Natural killer cell treated with Interleukin-12 subunit alpha and Interleukin-12 subunit beta and Interleukin-15 and Interleukin-18, amount 100 ng/mL, for 72 hours (primary cell): ENCODE measurements around the gene CLEC18C. TPM values are rescaled to one million over a fixed set of nuclear protein-coding genes. Genes with fewer than 3 reads are reported as not detected.
A peak's percentile ranks its signal among the peaks of the same experiment; 100 is the strongest.
"Not testable (repeated sequence)": the region's sequence is repeated elsewhere in the genome, so short reads cannot be mapped to it uniquely, and the experiment has no call there.

Source experiments
- ATAC-seq, 2 donors: fragments of 150-1000 bp; cut with Tn5 transposase in 1 of 2; sonication (Bioruptor Pico), chemical (Tn5 transposase) in 1 of 2; 2 replicates each; pipeline ENCODE4 v1.10.0; 2021
- DNase-seq: peaks from one replicate; pipeline ENCODE4 v3.0.0; 2022; ENCODE audit warnings: low spot score
- H3K27ac Mint-ChIP-seq, 2 donors: 1 replicate in 1 of 2; 2 replicates in 1 of 2; pipeline ENCODE4 v1.8.0; 2022; ENCODE audit warnings: mixed read lengths in 2 of 2, mild to moderate bottlenecking in 1 of 2, moderate library complexity in 1 of 2
- H3K27me3 Mint-ChIP-seq, 2 donors: 1 replicate in 1 of 2; 2 replicates in 1 of 2; pipeline ENCODE4 v1.8.0; 2022; ENCODE audit warnings: mixed read lengths in 2 of 2
- H3K36me3 Mint-ChIP-seq: one replicate; pipeline ENCODE4 v1.8.0; 2022; ENCODE audit warnings: mixed read lengths
- H3K4me1 Mint-ChIP-seq, 2 donors: 1 replicate in 1 of 2; 2 replicates in 1 of 2; pipeline ENCODE4 v1.8.0; 2022; ENCODE audit warnings: low read depth in 2 of 2, mixed read lengths in 2 of 2, mild to moderate bottlenecking in 1 of 2
- H3K4me3 Mint-ChIP-seq: one replicate; pipeline ENCODE4 v1.8.0; 2022; ENCODE audit warnings: mixed read lengths
- H3K9me3 Mint-ChIP-seq: 2 replicates; pipeline ENCODE4 v1.8.0; 2022; ENCODE audit warnings: mixed read lengths
- total RNA-seq, 2 donors: library from RNA; stranded (reverse); gene quantifications; one replicate each; pipeline ENCODE4 v1.2.3, GENCODE V29; 2022

The CLEC18C gene
- 1 to 10 TPM in 1 of 2 donors, not detected in 1; 1.9 TPM for total RNA-seq

- not testable (repeated sequence) for H3K9me3 Mint-ChIP-seq
These were observed at the start of gene CLEC18C for GRCh38 chr16:70173212-70173837. TSS of gene CLEC18C (plus strand) at chr16:70173787. CDS start at chr16:70174279, 492 bp downstream.

GRCh38 chr16:70123822-70124221 is 49.8 kb upstream of the CLEC18C start:
- not testable (repeated sequence) for H3K4me3 Mint-ChIP-seq, ATAC-seq, H3K27ac Mint-ChIP-seq, H3K9me3 Mint-ChIP-seq, DNase-seq, H3K27me3 Mint-ChIP-seq
- H3K36me3 Mint-ChIP-seq, result peaks cover 11% of the 10 kb centered on the region
- peaks cover 0 to 11% of the 10 kb centered on the region in 2 donors for H3K4me1 Mint-ChIP-seq

More at GRCh38 chr16:70173212-70173837, at the start of gene CLEC18C:
- not testable (repeated sequence) for H3K4me3 Mint-ChIP-seq, H3K27ac Mint-ChIP-seq, ATAC-seq, DNase-seq, H3K4me1 Mint-ChIP-seq, H3K27me3 Mint-ChIP-seq, H3K36me3 Mint-ChIP-seq

GRCh38 chr16:70126226-70126625 is 47.4 kb upstream of the CLEC18C start:
- not testable (repeated sequence) for H3K27ac Mint-ChIP-seq, H3K9me3 Mint-ChIP-seq, H3K4me3 Mint-ChIP-seq, H3K4me1 Mint-ChIP-seq, DNase-seq, ATAC-seq, H3K27me3 Mint-ChIP-seq
- H3K36me3 Mint-ChIP-seq, result peaks cover 15% of the 10 kb centered on the region

- not testable (repeated sequence) for DNase-seq, H3K36me3 Mint-ChIP-seq, H3K9me3 Mint-ChIP-seq, H3K4me1 Mint-ChIP-seq, H3K27me3 Mint-ChIP-seq, H3K4me3 Mint-ChIP-seq, H3K27ac Mint-ChIP-seq, ATAC-seq
These were observed 45.9 kb upstream of the CLEC18C start for GRCh38 chr16:70127706-70128105.

- not testable (repeated sequence) for H3K4me3 Mint-ChIP-seq, H3K36me3 Mint-ChIP-seq, DNase-seq, H3K9me3 Mint-ChIP-seq, H3K27me3 Mint-ChIP-seq, H3K4me1 Mint-ChIP-seq, H3K27ac Mint-ChIP-seq, ATAC-seq
These were observed 44.7 kb upstream of the CLEC18C start for GRCh38 chr16:70128844-70129243.

GRCh38 chr16:70135796-70136195 is 37.8 kb upstream of the CLEC18C start:
- H3K27me3 Mint-ChIP-seq, H3K4me1 Mint-ChIP-seq, H3K9me3 Mint-ChIP-seq, H3K4me3 Mint-ChIP-seq, H3K27ac Mint-ChIP-seq, DNase-seq, ATAC-seq: not testable (repeated sequence)
- H3K36me3 Mint-ChIP-seq, result peaks cover 23% of the 10 kb centered on the region

- H3K4me3 Mint-ChIP-seq, H3K4me1 Mint-ChIP-seq, H3K9me3 Mint-ChIP-seq, H3K27ac Mint-ChIP-seq, ATAC-seq, DNase-seq, H3K27me3 Mint-ChIP-seq: not testable (repeated sequence)
- peaks cover 23% of the 10 kb centered on the region for H3K36me3 Mint-ChIP-seq
These were observed 37.0 kb upstream of the CLEC18C start for GRCh38 chr16:70136595-70136994.

GRCh38 chr16:70142739-70143138 is 30.8 kb upstream of the CLEC18C start:
- H3K27me3 Mint-ChIP-seq, H3K9me3 Mint-ChIP-seq, DNase-seq, H3K27ac Mint-ChIP-seq, H3K4me1 Mint-ChIP-seq, ATAC-seq, H3K4me3 Mint-ChIP-seq: not testable (repeated sequence)
- H3K36me3 Mint-ChIP-seq, result peaks cover 20% of the 10 kb centered on the region

GRCh38 chr16:70143231-70143895 is 30.2 kb upstream of the CLEC18C start:
- ATAC-seq, result peak in 1 of 2 donors; percentile 34
- not testable (repeated sequence) for H3K4me1 Mint-ChIP-seq, H3K4me3 Mint-ChIP-seq, H3K9me3 Mint-ChIP-seq, DNase-seq, H3K27me3 Mint-ChIP-seq
- Mint-ChIP-seq H3K36me3 (peaks cover 20% of the 10 kb centered on the region), H3K27ac (peak overlapping the region in 1 of 2 donors; percentile 10)

GRCh38 chr16:70147853-70148252 is 25.7 kb upstream of the CLEC18C start:
- peak; percentile 40 for DNase-seq
- H3K4me3 Mint-ChIP-seq, ATAC-seq, H3K27me3 Mint-ChIP-seq, H3K9me3 Mint-ChIP-seq, H3K4me1 Mint-ChIP-seq, H3K27ac Mint-ChIP-seq: not testable (repeated sequence)
- peaks cover 31% of the 10 kb centered on the region for H3K36me3 Mint-ChIP-seq

GRCh38 chr16:70148453-70148852 is 25.1 kb upstream of the CLEC18C start:
- DNase-seq, result peak; percentile 25
- not testable (repeated sequence) for H3K4me1 Mint-ChIP-seq, H3K9me3 Mint-ChIP-seq, H3K4me3 Mint-ChIP-seq, H3K27me3 Mint-ChIP-seq, H3K27ac Mint-ChIP-seq, ATAC-seq
- peaks cover 33% of the 10 kb centered on the region for H3K36me3 Mint-ChIP-seq

GRCh38 chr16:70149296-70149695 is 24.3 kb upstream of the CLEC18C start:
- H3K27me3 Mint-ChIP-seq, H3K9me3 Mint-ChIP-seq, ATAC-seq, H3K4me3 Mint-ChIP-seq, H3K4me1 Mint-ChIP-seq: not testable (repeated sequence)
- Mint-ChIP-seq H3K27ac (peak overlapping the region in 1 of 2 donors; percentile 38), H3K36me3 (peaks cover 32% of the 10 kb centered on the region)
- DNase-seq, result peak; percentile 32

- DNase-seq (peak; percentile 39), ATAC-seq (no peak)
- H3K36me3 Mint-ChIP-seq, result peaks cover 32% of the 10 kb centered on the region
- no peak overlapping the region for H3K4me3 Mint-ChIP-seq
- H3K27me3 Mint-ChIP-seq, result no peaks in the 10 kb centered on the region
- peak overlapping the region in 1 of 2 donors; percentile 59 for H3K27ac Mint-ChIP-seq
- H3K9me3 Mint-ChIP-seq, result no peaks in the 10 kb centered on the region
- H3K4me1 Mint-ChIP-seq, result no peaks in the 10 kb centered on the region
These were observed 22.2 kb upstream of the CLEC18C start for GRCh38 chr16:70151391-70151790.

GRCh38 chr16:70151941-70152509 is 21.6 kb upstream of the CLEC18C start:
- no peak overlapping the region for H3K27ac Mint-ChIP-seq
- H3K36me3 Mint-ChIP-seq, result peaks cover 38% of the 10 kb centered on the region
- no peaks in the 10 kb centered on the region for H3K27me3 Mint-ChIP-seq
- H3K4me1 Mint-ChIP-seq, result no peaks in the 10 kb centered on the region
- DNase-seq (peak; percentile 44), ATAC-seq (no peak)
- no peaks in the 10 kb centered on the region for H3K9me3 Mint-ChIP-seq
- no peak overlapping the region for H3K4me3 Mint-ChIP-seq
